GM12891 (cell line): ENCODE data around the gene KRTAP5-3.
"Not testable (repeated sequence)": the region's sequence is repeated elsewhere in the genome, so short reads cannot be mapped to it uniquely, and the experiment has no call there.

Experiments
- DNase-seq: peaks from one replicate; pipeline ENCODE4 v3.0.0; 2011; ENCODE audit warnings: low spot score; ENCODE audit not compliant: insufficient read length
- FAIRE-seq: peaks from 2 replicates; lab custom pipeline; 2011; peaks lifted over from hg19 to GRCh38; lab: Jason Lieb, UNC
- PAX5 ChIP-seq: IDR thresholded peaks from 2 replicates; pipeline ENCODE4 v1.6.1; 2011; ENCODE audit warnings: low read length, moderate library complexity, mild to moderate bottlenecking; ENCODE audit not compliant: insufficient read depth, severe bottlenecking
- POLR2A ChIP-seq: IDR thresholded peaks from 2 replicates; pipeline ENCODE4 v1.6.1; 2011; ENCODE audit warnings: low read depth, low read length, control low read depth
- POLR2AphosphoS5 ChIP-seq: IDR thresholded peaks from 2 replicates; pipeline ENCODE4 v1.6.1; 2011; ENCODE audit warnings: low read depth, low read length, control low read depth
- POU2F2 ChIP-seq: IDR thresholded peaks from 2 replicates; pipeline ENCODE4 v1.6.1; 2011; ENCODE audit warnings: low read depth, mild to moderate bottlenecking, control low read depth, low read length, moderate library complexity
- SPI1 ChIP-seq: IDR thresholded peaks from 2 replicates; pipeline ENCODE4 v1.6.1; 2011; ENCODE audit warnings: low read depth, low read length, control low read depth
- TAF1 ChIP-seq: IDR thresholded peaks from 2 replicates; pipeline ENCODE4 v1.6.1; 2011; ENCODE audit warnings: low read depth, low read length, control low read depth

KRTAP5-3 gene

GRCh38 chr11:1619449-1619848 lies 11.2 kb upstream of the KRTAP5-3 start:
- no peak for TF ChIP-seq POU2F2
- no peak for TF ChIP-seq TAF1
- no peak for TF ChIP-seq SPI1
- TF ChIP-seq POLR2A: no peak
- TF ChIP-seq PAX5: no peak
- no peak for TF ChIP-seq POLR2AphosphoS5
- FAIRE-seq: no peak
- no peak for DNase-seq

GRCh38 chr11:1618231-1618630 lies 10.0 kb upstream of the KRTAP5-3 start:
- TF ChIP-seq POLR2AphosphoS5 (no peak), PAX5 (no peak), POU2F2 (no peak), POLR2A (no peak), TAF1 (no peak), SPI1 (no peak)
- DNase-seq (no peak), FAIRE-seq (no peak)

GRCh38 chr11:1607901-1608300 lies 362 bp downstream of the KRTAP5-3 start:
- FAIRE-seq, DNase-seq: not testable (repeated sequence)

- FAIRE-seq, DNase-seq: not testable (repeated sequence)
Measured at GRCh38 chr11:1607156-1607845, 962 bp downstream of the KRTAP5-3 start.

- FAIRE-seq: peak; percentile 88
Measured at GRCh38 chr11:1605923-1606322, 2.3 kb downstream of the KRTAP5-3 start.

GRCh38 chr11:1604711-1605110 lies 3.6 kb downstream of the KRTAP5-3 start:
- TF ChIP-seq PAX5 (no peak), POU2F2 (no peak), POLR2AphosphoS5 (no peak)
- FAIRE-seq (no peak), DNase-seq (no peak)

More at GRCh38 chr11:1605923-1606322, 2.3 kb downstream of the KRTAP5-3 start:
- peak; percentile 66 for TF ChIP-seq SPI1
- peak; percentile 75 for DNase-seq

- FAIRE-seq: no peak
- DNase-seq: no peak
- no peak for TF ChIP-seq POU2F2
- no peak for TF ChIP-seq SPI1
- TF ChIP-seq POLR2AphosphoS5: no peak
- TF ChIP-seq POLR2A: no peak
- no peak for TF ChIP-seq TAF1
- no peak for TF ChIP-seq PAX5
Measured at GRCh38 chr11:1604181-1604580, 4.1 kb downstream of the KRTAP5-3 start.

GRCh38 chr11:1603629-1604028 lies 4.6 kb downstream of the KRTAP5-3 start:
- FAIRE-seq (no peak), DNase-seq (no peak)
- TF ChIP-seq POLR2A (no peak), SPI1 (no peak), TAF1 (no peak), POLR2AphosphoS5 (no peak), PAX5 (no peak), POU2F2 (no peak)

- peak; percentile 84 for FAIRE-seq
- DNase-seq: not testable (repeated sequence)
Measured at GRCh38 chr11:1601663-1602062, 6.6 kb downstream of the KRTAP5-3 start.

GRCh38 chr11:1600626-1601025 lies 7.6 kb downstream of the KRTAP5-3 start:
- FAIRE-seq: no peak

GRCh38 chr11:1598816-1599215 lies 9.4 kb downstream of the KRTAP5-3 start:
- DNase-seq: no peak
- no peak for FAIRE-seq
- TF ChIP-seq POLR2A (no peak), POU2F2 (no peak), PAX5 (no peak), SPI1 (no peak), POLR2AphosphoS5 (no peak)

More at GRCh38 chr11:1600626-1601025, 7.6 kb downstream of the KRTAP5-3 start:
- no peak for TF ChIP-seq POU2F2
- TF ChIP-seq POLR2A: no peak
- no peak for TF ChIP-seq POLR2AphosphoS5
- no peak for TF ChIP-seq SPI1
- TF ChIP-seq PAX5: no peak
- TF ChIP-seq TAF1: no peak
- no peak for DNase-seq

GRCh38 chr11:1598406-1598805 lies 9.9 kb downstream of the KRTAP5-3 start:
- DNase-seq, FAIRE-seq: not testable (repeated sequence)
